ENCODE data around the gene SLC38A3.

GRCh38 chr3:50161320-50161719, 43.8 kb upstream of the SLC38A3 start:
- TF ChIP-seq TEAD4 (IDR thresholded peaks at IDR 0.05) (no peak), TCF12 (IDR thresholded peaks at IDR 0.05; ENCODE audit: low read depth) (no peak), RAD21 (IDR thresholded peaks at IDR 0.05; ENCODE audit: low read depth) (no peak), MAX (IDR thresholded peaks at IDR 0.05) (no peak), CEBPB (IDR thresholded peaks at IDR 0.05) (no peak), EP300 (IDR thresholded peaks at IDR 0.05; ENCODE audit: borderline replicate concordance) (no peak)
